AG09319 (cell line): Measurements from ENCODE around the gene CA7.

ENCODE experiments used
- DNase-seq: peaks from one replicate; pipeline ENCODE4 v3.0.0-alpha.2; 2010; ENCODE audit warnings: low read depth; ENCODE audit errors: extremely low read depth
- TF ChIP-seq, protein P1 (sequence below): IDR thresholded peaks from 2 replicates; pipeline ENCODE4 v1.5.1; 2011; ENCODE audit warnings: low read depth, mild to moderate bottlenecking, inconsistent platforms, low read length, moderate library complexity

The CA7 gene

DNA sequence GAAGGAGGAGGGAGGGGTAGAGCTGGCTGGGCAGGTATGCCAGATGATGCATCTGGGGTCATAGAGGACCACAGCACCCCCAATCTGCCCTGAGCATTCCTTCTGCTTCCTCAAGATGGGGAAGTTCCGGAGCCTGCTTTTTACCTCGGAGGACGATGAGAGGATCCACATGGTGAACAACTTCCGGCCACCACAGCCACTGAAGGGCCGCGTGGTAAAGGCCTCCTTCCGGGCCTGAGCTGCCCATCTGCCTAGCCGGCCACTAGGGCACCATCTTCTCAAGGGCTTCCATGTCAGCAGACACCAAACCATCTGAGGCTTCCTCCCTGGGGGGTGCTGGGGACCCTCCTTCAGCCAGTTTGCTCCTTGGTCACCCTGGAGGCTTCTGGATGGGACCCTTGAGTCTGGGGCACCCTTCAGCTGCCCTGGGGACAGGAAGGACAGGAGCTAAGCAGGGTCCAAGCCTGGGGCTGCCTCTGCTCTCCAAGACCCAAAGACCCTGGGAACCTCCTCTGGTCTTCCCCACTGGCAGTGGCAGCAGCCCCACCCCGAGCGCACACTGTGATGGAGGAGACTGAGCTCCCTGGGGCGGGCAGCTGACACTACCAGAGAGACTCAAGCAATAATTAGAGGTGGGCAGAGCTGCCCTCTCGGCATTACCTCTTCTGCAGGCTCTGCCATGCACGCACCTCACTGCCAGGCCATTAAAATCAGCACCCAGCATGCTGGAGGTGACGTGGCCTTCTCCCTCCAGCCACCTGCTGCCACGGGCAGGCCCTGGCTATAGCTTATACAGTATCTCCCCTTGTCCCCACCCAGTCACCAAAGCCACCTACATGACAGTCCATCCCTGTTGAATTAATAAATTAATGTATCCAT lies 9.3 kb downstream of the CA7 start:
- DNase-seq, result no peak
- TF ChIP-seq, protein P1, sequence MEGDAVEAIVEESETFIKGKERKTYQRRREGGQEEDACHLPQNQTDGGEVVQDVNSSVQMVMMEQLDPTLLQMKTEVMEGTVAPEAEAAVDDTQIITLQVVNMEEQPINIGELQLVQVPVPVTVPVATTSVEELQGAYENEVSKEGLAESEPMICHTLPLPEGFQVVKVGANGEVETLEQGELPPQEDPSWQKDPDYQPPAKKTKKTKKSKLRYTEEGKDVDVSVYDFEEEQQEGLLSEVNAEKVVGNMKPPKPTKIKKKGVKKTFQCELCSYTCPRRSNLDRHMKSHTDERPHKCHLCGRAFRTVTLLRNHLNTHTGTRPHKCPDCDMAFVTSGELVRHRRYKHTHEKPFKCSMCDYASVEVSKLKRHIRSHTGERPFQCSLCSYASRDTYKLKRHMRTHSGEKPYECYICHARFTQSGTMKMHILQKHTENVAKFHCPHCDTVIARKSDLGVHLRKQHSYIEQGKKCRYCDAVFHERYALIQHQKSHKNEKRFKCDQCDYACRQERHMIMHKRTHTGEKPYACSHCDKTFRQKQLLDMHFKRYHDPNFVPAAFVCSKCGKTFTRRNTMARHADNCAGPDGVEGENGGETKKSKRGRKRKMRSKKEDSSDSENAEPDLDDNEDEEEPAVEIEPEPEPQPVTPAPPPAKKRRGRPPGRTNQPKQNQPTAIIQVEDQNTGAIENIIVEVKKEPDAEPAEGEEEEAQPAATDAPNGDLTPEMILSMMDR, result no peak

DNA sequence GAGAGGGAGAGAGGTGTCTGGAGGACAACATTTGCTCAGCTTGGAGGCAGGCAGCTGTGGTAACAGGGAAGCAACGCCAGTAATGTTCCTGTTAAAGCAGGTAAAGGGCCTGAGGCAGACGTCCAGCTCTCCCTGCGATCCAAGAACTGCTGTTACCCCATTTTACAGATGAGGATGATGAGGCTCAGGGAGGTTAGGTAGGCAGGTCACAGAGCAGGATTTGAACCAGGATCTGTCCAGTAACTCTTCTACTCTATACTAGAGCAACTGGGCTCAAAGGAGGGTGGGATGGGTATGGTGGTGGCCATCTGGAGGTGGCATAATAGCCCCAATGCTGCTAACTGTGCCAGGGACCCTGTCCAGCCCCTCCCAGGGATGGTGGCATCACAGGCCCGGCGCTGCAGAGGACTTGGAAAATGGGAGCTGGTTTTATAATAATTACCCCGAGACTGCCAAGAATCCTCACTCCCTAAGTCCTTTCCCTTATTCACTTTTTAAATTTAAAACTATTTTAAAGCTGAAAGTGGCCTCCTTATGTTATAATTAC lies 12.0 kb downstream of the CA7 start:
- TF ChIP-seq, protein P1, result no peak

DNA sequence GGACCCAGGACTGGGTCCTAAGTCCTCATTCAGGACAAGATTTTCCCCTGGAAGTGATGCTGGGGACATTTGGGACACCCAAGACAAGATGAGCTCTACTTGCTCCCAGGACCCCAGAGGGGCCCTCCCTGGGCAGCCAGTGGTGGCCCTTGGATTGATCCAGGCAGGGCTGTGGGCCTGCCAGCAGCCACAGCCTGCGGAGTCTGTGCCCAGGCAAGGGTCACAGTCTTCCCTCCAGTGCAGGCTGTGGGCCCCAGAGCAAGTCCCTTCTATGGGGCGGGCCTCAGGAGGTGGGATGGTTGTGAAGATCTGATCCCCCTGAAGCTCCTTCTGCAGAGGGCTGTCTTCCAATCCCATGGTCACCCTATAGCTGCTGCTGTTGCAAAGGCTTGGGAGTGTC lies 12.6 kb downstream of the CA7 start:
- DNase-seq, result no peak
- TF ChIP-seq, protein P1, result no peak

More for the DNA sequence above, 12.0 kb downstream of the CA7 start:
- DNase-seq, result no peak

DNA sequence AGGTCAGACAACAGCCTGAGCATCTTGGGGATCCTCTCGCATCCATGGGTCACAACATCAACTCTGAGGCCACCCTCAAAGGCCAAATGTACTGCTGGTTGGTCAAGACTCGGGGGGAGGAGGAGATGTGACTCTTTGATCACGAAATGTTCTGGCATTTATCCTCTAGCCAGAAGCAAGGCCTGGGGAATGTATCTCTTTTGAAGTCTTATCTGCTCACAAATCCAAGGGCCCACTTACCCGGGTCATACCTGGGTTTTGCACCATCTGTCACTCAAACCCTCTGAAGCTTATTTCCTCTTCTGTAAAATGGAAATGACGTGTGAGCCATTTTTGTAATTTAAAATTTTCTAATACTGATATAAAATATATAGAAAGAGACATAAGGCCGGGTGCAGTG lies 13.2 kb downstream of the CA7 start:
- TF ChIP-seq, protein P1, result no peak
- DNase-seq, result no peak

DNA sequence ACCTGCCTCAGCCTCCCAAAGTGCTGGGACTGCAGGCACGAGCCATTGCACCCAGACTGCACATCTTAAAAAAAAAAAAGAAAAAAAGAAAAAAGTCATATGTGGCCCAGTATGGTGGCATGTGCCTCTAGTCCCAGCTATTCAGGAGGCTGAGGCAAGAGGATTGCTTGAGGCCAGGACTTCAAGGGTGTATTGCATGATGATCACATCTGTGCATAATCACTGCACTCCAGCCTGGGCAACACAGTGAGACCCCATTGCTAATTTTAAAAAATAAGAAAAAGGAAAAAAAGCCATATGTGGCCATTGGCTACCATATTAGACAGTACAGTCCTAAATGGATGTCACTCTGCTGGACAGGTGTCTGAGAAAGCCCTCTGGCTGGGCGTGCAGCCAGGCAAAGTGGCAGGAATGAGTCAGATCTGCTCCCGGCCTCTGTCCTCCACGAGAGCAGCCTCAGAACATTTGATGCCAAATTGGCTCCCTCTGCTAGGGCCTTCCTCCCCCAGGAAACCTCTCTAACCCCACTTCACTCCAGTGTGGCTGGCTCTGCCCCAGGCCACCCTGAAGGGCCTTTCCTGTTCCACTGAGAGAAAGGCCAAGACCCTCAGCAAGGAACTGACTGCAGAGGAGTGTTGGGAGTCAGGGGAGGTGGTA lies 14.7 kb downstream of the CA7 start:
- TF ChIP-seq, protein P1, result no peak

DNA sequence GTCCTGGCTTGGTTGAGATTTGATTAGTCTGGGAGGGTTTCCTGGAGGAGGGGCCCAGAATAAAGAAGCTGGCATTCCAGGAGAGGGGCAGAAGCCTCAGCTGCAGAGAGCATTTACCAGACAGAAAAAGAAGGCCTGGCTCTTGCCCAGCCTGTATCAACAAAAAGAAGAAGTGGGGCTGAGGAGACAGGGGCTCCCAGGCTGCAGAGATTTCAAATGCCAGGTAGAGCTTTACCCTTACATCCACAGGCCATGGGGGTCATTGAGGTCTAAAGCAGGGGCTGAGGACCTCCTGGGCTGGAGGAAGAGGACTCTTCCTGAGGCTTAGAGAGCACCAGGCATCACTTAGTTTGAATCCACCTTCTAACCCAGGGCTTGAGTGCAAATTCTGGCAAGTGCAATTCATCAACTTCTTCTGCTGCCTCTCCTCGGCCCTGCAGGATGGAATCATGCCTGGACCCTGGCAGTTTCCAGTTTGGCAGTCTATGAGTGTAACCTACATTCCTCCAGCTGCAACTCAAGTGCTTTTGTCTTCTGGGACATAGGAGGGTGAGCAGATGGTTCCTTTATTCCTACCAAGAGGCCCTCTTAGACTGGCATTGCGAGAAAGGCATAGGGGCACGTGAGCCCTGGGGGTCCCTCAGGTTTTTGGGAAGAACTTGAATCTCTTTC lies 15.3 kb downstream of the CA7 start:
- no peak for DNase-seq

More for the DNA sequence above, 14.7 kb downstream of the CA7 start:
- DNase-seq, result no peak

More for the DNA sequence above, 15.3 kb downstream of the CA7 start:
- TF ChIP-seq, protein P1, result no peak
